Stimulated activated naive CD8-positive, alpha-beta T cell treated with anti-CD3 and anti-CD28 coated beads, Interleukin-15, amount 100 ng/mL, for 72 hours (primary cell): Measurements from ENCODE around the gene HMCN2.

Experiments
- ATAC-seq: fragments of 150-1000 bp; cut with Tn5 transposase; 2 replicates; pipeline ENCODE4 v1.10.0; 2021; ENCODE audit warnings: mild to moderate bottlenecking, moderate library complexity
- DNase-seq, 2 donors: peaks; one replicate each; pipeline ENCODE4 v3.0.0; 2021 to 2022
- H3K27ac Mint-ChIP-seq, 2 donors: one replicate each; pipeline ENCODE4 v1.8.0; 2022; ENCODE audit warnings: mild to moderate bottlenecking in 2 of 2, mixed read lengths in 2 of 2, moderate library complexity in 2 of 2
- H3K27me3 Mint-ChIP-seq: one replicate; pipeline ENCODE4 v1.8.0; 2022; ENCODE audit warnings: mixed read lengths
- H3K4me1 Mint-ChIP-seq: one replicate; pipeline ENCODE4 v1.8.0; 2022; ENCODE audit warnings: mild to moderate bottlenecking, mixed read lengths
- H3K4me3 Mint-ChIP-seq, 2 donors: one replicate each; pipeline ENCODE4 v1.8.0; 2022; ENCODE audit warnings: mild to moderate bottlenecking in 2 of 2, mixed read lengths in 2 of 2, moderate library complexity in 1 of 2
- H3K9me3 Mint-ChIP-seq, 2 donors: one replicate each; pipeline ENCODE4 v1.8.0; 2022; ENCODE audit warnings: mixed read lengths in 2 of 2

Gene HMCN2

DNA sequence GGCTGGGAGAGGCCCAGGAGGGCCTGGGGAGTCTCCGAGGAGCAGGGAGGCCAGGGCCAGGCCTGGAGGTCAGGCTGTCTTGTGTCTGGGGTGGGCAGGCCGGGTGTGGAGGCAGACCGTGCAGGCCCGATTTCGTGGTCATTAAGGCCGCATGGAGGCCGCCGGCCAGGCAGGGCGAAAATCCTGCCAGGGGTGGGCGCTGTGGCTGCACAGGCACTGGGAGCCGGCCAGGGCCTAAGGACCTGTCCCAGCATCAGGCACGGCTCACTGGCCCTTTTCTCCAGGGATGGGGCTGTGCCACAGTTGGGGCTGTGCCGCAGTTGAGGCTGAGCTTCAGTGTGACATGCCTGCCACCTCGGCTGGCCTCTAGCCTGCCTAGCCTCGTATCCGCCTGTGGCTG is 215.1 kb downstream of the HMCN2 start:
- Mint-ChIP-seq H3K27me3 (peaks cover 31% of the 10 kb centered on the region), H3K4me3 (no peak overlapping the region), H3K27ac (no peak overlapping the region), H3K4me1 (no peaks in the 10 kb centered on the region), H3K9me3 (no peaks in the 10 kb centered on the region)
- ATAC-seq (no peak), DNase-seq (no peak)

DNA sequence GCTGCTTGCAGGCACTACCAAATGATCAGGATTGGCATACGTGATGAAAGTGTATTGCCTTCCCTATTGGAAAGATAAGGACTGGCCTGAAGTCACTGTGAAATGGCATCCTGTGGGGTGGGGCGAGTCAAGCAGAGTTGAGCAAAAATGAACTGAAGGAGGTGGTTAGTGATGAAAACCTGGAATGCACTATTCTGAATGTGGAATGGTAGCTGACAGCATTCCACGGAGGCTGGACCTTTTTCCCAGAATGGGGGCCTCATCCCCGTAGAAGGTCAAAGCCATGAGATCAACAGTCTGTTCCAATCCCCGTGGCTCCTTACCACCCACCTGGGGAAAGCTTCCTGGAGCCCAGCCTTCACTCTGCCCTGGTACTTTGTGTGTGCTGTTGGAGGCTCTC is 216.9 kb downstream of the HMCN2 start:
- no peak overlapping the region for H3K4me3 Mint-ChIP-seq
- no peaks in the 10 kb centered on the region for H3K9me3 Mint-ChIP-seq
- DNase-seq (no peak), ATAC-seq (no peak)
- H3K27ac Mint-ChIP-seq, result peak overlapping the region in 1 of 2 donors; percentile 65
- H3K27me3 Mint-ChIP-seq, result peaks cover 31% of the 10 kb centered on the region
- no peaks in the 10 kb centered on the region for H3K4me1 Mint-ChIP-seq

DNA sequence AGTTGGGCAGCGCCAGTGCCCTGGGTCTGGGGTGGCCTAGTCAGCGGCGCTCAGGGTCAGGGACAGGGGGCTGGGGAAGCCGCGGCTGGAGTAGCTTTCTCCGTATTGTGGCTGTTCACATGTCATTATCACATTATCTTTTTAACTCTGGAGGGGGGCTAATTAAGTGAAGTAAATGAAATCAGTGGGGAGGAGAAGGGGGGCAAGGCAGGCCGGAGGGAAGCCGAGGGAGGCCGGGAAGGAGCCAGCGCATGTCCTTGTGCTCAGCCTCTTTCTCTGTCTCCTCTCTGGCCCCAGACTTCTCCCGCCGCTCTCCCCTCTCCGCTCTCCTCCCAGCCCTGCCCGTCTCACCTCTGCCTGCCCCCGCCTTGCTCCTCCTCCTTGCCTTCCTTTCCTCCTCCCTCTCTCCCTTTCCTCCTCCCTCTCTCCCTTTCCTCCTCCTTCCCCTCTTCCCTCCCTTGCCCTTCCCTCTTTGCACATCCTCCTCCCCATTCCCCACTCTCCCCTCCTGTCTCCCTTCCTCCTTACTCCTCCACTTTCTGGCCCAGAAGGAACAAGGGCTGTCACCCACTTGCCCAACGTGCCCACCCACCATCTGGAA is 217.9 kb downstream of the HMCN2 start:
- Mint-ChIP-seq H3K4me3 (no peak overlapping the region), H3K4me1 (no peaks in the 10 kb centered on the region), H3K27ac (no peak overlapping the region), H3K9me3 (no peaks in the 10 kb centered on the region), H3K27me3 (peaks cover 31% of the 10 kb centered on the region)
- no peak for ATAC-seq
- no peak for DNase-seq
